ENCODE data around the gene ST3GAL4. TPM values are rescaled to one million over a fixed set of nuclear protein-coding genes. Genes with fewer than 3 reads are reported as not detected.
"Not testable (repeated sequence)": the region's sequence is repeated elsewhere in the genome, so short reads cannot be mapped to it uniquely, and the experiment has no call there.

Gene ST3GAL4
- total and polyA plus RNA-seq, 4 donors = 20.7 to 48.2 (median 27.8) TPM

GRCh38 chr11:126368336-126369119 is 13.0 kb downstream of the ST3GAL4 start:
- DNase-seq (ENCODE audit: low read depth in 4 of 6, low spot score in 6 of 6); H3K27ac ChIP-seq (ENCODE audit: low read depth, low read length); H3K9me3 ChIP-seq (ENCODE audit: control insufficient read depth, insufficient read depth, low read length); H3K4me3 ChIP-seq (ENCODE audit: low read depth, low read length); H3K36me3 ChIP-seq (ENCODE audit: control insufficient read depth, insufficient read depth, low read length); H3K27me3 ChIP-seq (ENCODE audit: control insufficient read depth, insufficient read depth, low read length): not testable (repeated sequence)
- 94% methylated on average over 2 of the region's 11 CpGs for WGBS (ENCODE audit: insufficient coverage)
- peaks cover 28% of the 10 kb centered on the region for H3K4me1 ChIP-seq (ENCODE audit: control insufficient read depth, insufficient read depth, low read length)

- no peak for DNase-seq (ENCODE audit: low read depth in 4 of 6, low spot score in 6 of 6)
- H3K27ac ChIP-seq (ENCODE audit: low read depth, low read length) = no peak overlapping the region
- H3K4me3 ChIP-seq (ENCODE audit: low read depth, low read length) = no peak overlapping the region
- peaks cover 25% of the 10 kb centered on the region for H3K4me1 ChIP-seq (ENCODE audit: control insufficient read depth, insufficient read depth, low read length)
- H3K36me3 ChIP-seq (ENCODE audit: control insufficient read depth, insufficient read depth, low read length) = no peaks in the 10 kb centered on the region
- no peaks in the 10 kb centered on the region for H3K9me3 ChIP-seq (ENCODE audit: control insufficient read depth, insufficient read depth, low read length)
- no peaks in the 10 kb centered on the region for H3K27me3 ChIP-seq (ENCODE audit: control insufficient read depth, insufficient read depth, low read length)
- WGBS (ENCODE audit: insufficient coverage) = 80% methylated on average over 1 of the region's 3 CpGs
Measured at GRCh38 chr11:126370016-126370415, 14.5 kb downstream of the ST3GAL4 start.

- Histone ChIP-seq H3K9me3 (ENCODE audit: control insufficient read depth, insufficient read depth, low read length) (no peaks in the 10 kb centered on the region), H3K27me3 (ENCODE audit: control insufficient read depth, insufficient read depth, low read length) (no peaks in the 10 kb centered on the region), H3K27ac (ENCODE audit: low read depth, low read length) (no peak overlapping the region), H3K4me1 (ENCODE audit: control insufficient read depth, insufficient read depth, low read length) (peaks cover 12% of the 10 kb centered on the region), H3K36me3 (ENCODE audit: control insufficient read depth, insufficient read depth, low read length) (no peaks in the 10 kb centered on the region), H3K4me3 (ENCODE audit: low read depth, low read length) (no peak overlapping the region)
- DNase-seq (ENCODE audit: low read depth in 4 of 6, low spot score in 6 of 6) = no peak
- 82% methylated on average over 6 of the region's 7 CpGs for WGBS (ENCODE audit: insufficient coverage)
Measured at GRCh38 chr11:126371595-126371994, 16.1 kb downstream of the ST3GAL4 start.

- H3K27me3 ChIP-seq (ENCODE audit: control insufficient read depth, insufficient read depth, low read length); H3K4me1 ChIP-seq (ENCODE audit: control insufficient read depth, insufficient read depth, low read length); H3K9me3 ChIP-seq (ENCODE audit: control insufficient read depth, insufficient read depth, low read length); DNase-seq (ENCODE audit: low read depth in 4 of 6, low spot score in 6 of 6); H3K36me3 ChIP-seq (ENCODE audit: control insufficient read depth, insufficient read depth, low read length); H3K4me3 ChIP-seq (ENCODE audit: low read depth, low read length); H3K27ac ChIP-seq (ENCODE audit: low read depth, low read length): not testable (repeated sequence)
- 33% methylated on average over 5 of the region's 12 CpGs for WGBS (ENCODE audit: insufficient coverage)
Measured at GRCh38 chr11:126373389-126374066, 18.0 kb downstream of the ST3GAL4 start.

GRCh38 chr11:126374562-126375300 is 19.2 kb downstream of the ST3GAL4 start:
- not testable (repeated sequence) for H3K36me3 ChIP-seq (ENCODE audit: control insufficient read depth, insufficient read depth, low read length); H3K9me3 ChIP-seq (ENCODE audit: control insufficient read depth, insufficient read depth, low read length); DNase-seq (ENCODE audit: low read depth in 4 of 6, low spot score in 6 of 6); H3K27ac ChIP-seq (ENCODE audit: low read depth, low read length); H3K27me3 ChIP-seq (ENCODE audit: control insufficient read depth, insufficient read depth, low read length); H3K4me1 ChIP-seq (ENCODE audit: control insufficient read depth, insufficient read depth, low read length); H3K4me3 ChIP-seq (ENCODE audit: low read depth, low read length)
- WGBS (ENCODE audit: insufficient coverage) = 82% methylated on average over 12 of the region's 28 CpGs

- H3K4me1 ChIP-seq (ENCODE audit: control insufficient read depth, insufficient read depth, low read length) = peaks cover 9% of the 10 kb centered on the region
- no peaks in the 10 kb centered on the region for H3K27me3 ChIP-seq (ENCODE audit: control insufficient read depth, insufficient read depth, low read length)
- no peak overlapping the region for H3K27ac ChIP-seq (ENCODE audit: low read depth, low read length)
- peak in 1 of 6 donors; percentile 51 for DNase-seq (ENCODE audit: low read depth in 4 of 6, low spot score in 6 of 6)
- H3K36me3 ChIP-seq (ENCODE audit: control insufficient read depth, insufficient read depth, low read length) = no peaks in the 10 kb centered on the region
- no peaks in the 10 kb centered on the region for H3K9me3 ChIP-seq (ENCODE audit: control insufficient read depth, insufficient read depth, low read length)
- WGBS (ENCODE audit: insufficient coverage) = no CpG with 5 or more reads among the region's 7 CpGs
- no peak overlapping the region for H3K4me3 ChIP-seq (ENCODE audit: low read depth, low read length)
Measured at GRCh38 chr11:126375726-126376125, 20.2 kb downstream of the ST3GAL4 start.

- WGBS (ENCODE audit: insufficient coverage) = 100% methylated on average over 1 of the region's 4 CpGs
- H3K27ac ChIP-seq (ENCODE audit: low read depth, low read length) = no peak overlapping the region
- H3K27me3 ChIP-seq (ENCODE audit: control insufficient read depth, insufficient read depth, low read length) = no peaks in the 10 kb centered on the region
- H3K4me3 ChIP-seq (ENCODE audit: low read depth, low read length) = no peak overlapping the region
- peaks cover 2% of the 10 kb centered on the region for H3K36me3 ChIP-seq (ENCODE audit: control insufficient read depth, insufficient read depth, low read length)
- no peaks in the 10 kb centered on the region for H3K9me3 ChIP-seq (ENCODE audit: control insufficient read depth, insufficient read depth, low read length)
- peak in 2 of 6 donors; percentile 36 to 42 for DNase-seq (ENCODE audit: low read depth in 4 of 6, low spot score in 6 of 6)
- peaks cover 6% of the 10 kb centered on the region for H3K4me1 ChIP-seq (ENCODE audit: control insufficient read depth, insufficient read depth, low read length)
Measured at GRCh38 chr11:126378763-126379162, 23.3 kb downstream of the ST3GAL4 start.

GRCh38 chr11:126380909-126381308 is 25.4 kb downstream of the ST3GAL4 start:
- Histone ChIP-seq H3K27me3 (ENCODE audit: control insufficient read depth, insufficient read depth, low read length) (no peaks in the 10 kb centered on the region), H3K9me3 (ENCODE audit: control insufficient read depth, insufficient read depth, low read length) (no peaks in the 10 kb centered on the region), H3K4me3 (ENCODE audit: low read depth, low read length) (no peak overlapping the region), H3K27ac (ENCODE audit: low read depth, low read length) (no peak overlapping the region), H3K36me3 (ENCODE audit: control insufficient read depth, insufficient read depth, low read length) (peaks cover 2% of the 10 kb centered on the region), H3K4me1 (ENCODE audit: control insufficient read depth, insufficient read depth, low read length) (peaks cover 4% of the 10 kb centered on the region)
- 79% methylated on average over 4 of the region's 4 CpGs for WGBS (ENCODE audit: insufficient coverage)
- DNase-seq (ENCODE audit: low read depth in 4 of 6, low spot score in 6 of 6) = no peak

- not testable (repeated sequence) for H3K9me3 ChIP-seq (ENCODE audit: control insufficient read depth, insufficient read depth, low read length); H3K36me3 ChIP-seq (ENCODE audit: control insufficient read depth, insufficient read depth, low read length); H3K27ac ChIP-seq (ENCODE audit: low read depth, low read length); H3K4me1 ChIP-seq (ENCODE audit: control insufficient read depth, insufficient read depth, low read length); DNase-seq (ENCODE audit: low read depth in 4 of 6, low spot score in 6 of 6); H3K4me3 ChIP-seq (ENCODE audit: low read depth, low read length); H3K27me3 ChIP-seq (ENCODE audit: control insufficient read depth, insufficient read depth, low read length)
- 77% methylated on average over 1 of the region's 10 CpGs for WGBS (ENCODE audit: insufficient coverage)
Measured at GRCh38 chr11:126381960-126382359, 26.5 kb downstream of the ST3GAL4 start.
